GM23338 (cell line): ENCODE results near the gene RNU7-1. TPM values are rescaled to one million over a fixed set of nuclear protein-coding genes. Genes with fewer than 3 reads are reported as not detected.

Experiments used
- ATAC-seq: fragments of 200-7000 bp; cut with Tn5 transposase; 3 replicates; pipeline ENCODE4 v1.9.1; 2020
- DNase-seq: peaks from one replicate; pipeline ENCODE4 v3.0.0-alpha.2; 2015; ENCODE audit warnings: low spot score
- H2AFZ ChIP-seq: fragments of 200-600 bp; sonication (generic); 2 replicates; pipeline ENCODE4 v1.8.0; 2016; ENCODE audit warnings: antibody characterized with exemption, mild to moderate bottlenecking, moderate library complexity
- H3F3A ChIP-seq: fragments of 200-600 bp; sonication (generic); replicated peaks from 2 replicates; pipeline ENCODE4 v1.8.0; 2017; ENCODE audit warnings: antibody characterized with exemption, mixed run types, low read depth
- H3K27ac ChIP-seq: fragments of 200-600 bp; sonication (generic); 2 replicates; pipeline ENCODE4 v1.6.1; 2016; ENCODE audit warnings: low read depth
- H3K27me3 ChIP-seq: fragments of 200-600 bp; sonication (generic); 2 replicates; pipeline ENCODE4 v1.8.0; 2016; ENCODE audit warnings: mild to moderate bottlenecking, mixed run types, moderate library complexity; ENCODE audit not compliant: insufficient read depth
- H3K36me3 ChIP-seq: fragments of 200-600 bp; sonication (generic); 2 replicates; pipeline ENCODE4 v1.8.0; 2016; ENCODE audit warnings: mild to moderate bottlenecking; ENCODE audit not compliant: insufficient read depth
- H3K4me1 ChIP-seq: fragments of 200-600 bp; sonication (generic); 2 replicates; pipeline ENCODE4 v1.8.0; 2016; ENCODE audit warnings: mild to moderate bottlenecking, moderate library complexity; ENCODE audit not compliant: insufficient read depth
- H3K4me2 ChIP-seq: fragments of 200-600 bp; sonication (generic); 2 replicates; pipeline ENCODE4 v1.7.1; 2017; ENCODE audit warnings: mixed run types
- H3K4me3 ChIP-seq: fragments of 200-600 bp; sonication (generic); 2 replicates; pipeline ENCODE4 v1.6.1; 2016; ENCODE audit warnings: mixed run types
- H3K79me2 ChIP-seq: fragments of 200-600 bp; sonication (generic); replicated peaks from 2 replicates; pipeline ENCODE4 v1.8.0; 2017; ENCODE audit warnings: mild to moderate bottlenecking; ENCODE audit not compliant: insufficient read depth
- H3K9me2 ChIP-seq: fragments of 200-600 bp; sonication (generic); 2 replicates; pipeline ENCODE4 v1.8.0; 2017; ENCODE audit not compliant: insufficient read depth
- H4K20me1 ChIP-seq: fragments of 200-600 bp; sonication (generic); replicated peaks from 2 replicates; pipeline ENCODE4 v1.8.0; 2017; ENCODE audit warnings: mild to moderate bottlenecking; ENCODE audit not compliant: insufficient read depth
- H3K27ac Mint-ChIP-seq: 2 replicates; pipeline ENCODE4 v1.8.0; 2020; ENCODE audit warnings: inconsistent platforms, mild to moderate bottlenecking, moderate library complexity, mixed read lengths
- H3K27me3 Mint-ChIP-seq: 3 replicates; pipeline ENCODE4 v1.8.0; 2022; ENCODE audit warnings: low read depth, mild to moderate bottlenecking, moderate library complexity, mixed read lengths, inconsistent platforms; ENCODE audit not compliant: insufficient read depth, poor library complexity
- H3K36me3 Mint-ChIP-seq: 3 replicates; pipeline ENCODE4 v1.8.0; 2021; ENCODE audit warnings: low read depth, mild to moderate bottlenecking, inconsistent platforms, moderate library complexity, mixed read lengths
- H3K4me1 Mint-ChIP-seq: 3 replicates; pipeline ENCODE4 v1.8.0; 2020; ENCODE audit warnings: mild to moderate bottlenecking, inconsistent platforms, mixed read lengths
- H3K4me3 Mint-ChIP-seq: 3 replicates; pipeline ENCODE4 v1.8.0; 2021; ENCODE audit warnings: moderate library complexity, mild to moderate bottlenecking, inconsistent platforms, mixed read lengths
- H3K9me3 Mint-ChIP-seq: 3 replicates; pipeline ENCODE4 v1.8.0; 2020; ENCODE audit warnings: moderate library complexity, mild to moderate bottlenecking, inconsistent platforms, mixed read lengths
- CREB1 ChIP-seq: fragments of 250-450 bp; sonication (Bioruptor Pico); IDR thresholded peaks from 2 replicates; pipeline ENCODE4 v1.5.0; 2020; ENCODE audit warnings: low read depth, mild to moderate bottlenecking, moderate library complexity
- EZH2 ChIP-seq: fragments of 200-600 bp; sonication (generic); IDR thresholded peaks from one replicate; pipeline ENCODE4 v1.8.0; 2017; ENCODE audit warnings: antibody characterized with exemption, mild to moderate bottlenecking, low read depth; ENCODE audit not compliant: unreplicated experiment
- EZH2phosphoT487 ChIP-seq: fragments of 200-600 bp; sonication (generic); IDR thresholded peaks from one replicate; pipeline ENCODE4 v1.8.1; 2018; ENCODE audit warnings: antibody characterized with exemption; ENCODE audit not compliant: unreplicated experiment
- JUNB ChIP-seq: IDR thresholded peaks from one replicate; pipeline ENCODE4 v1.6.1; 2016; ENCODE audit warnings: antibody characterized with exemption; ENCODE audit not compliant: unreplicated experiment
- NANOG ChIP-seq: IDR thresholded peaks from 2 replicates; pipeline ENCODE4 v1.6.1; 2016; ENCODE audit warnings: antibody characterized with exemption, borderline replicate concordance
- POLR2AphosphoS5 ChIP-seq: IDR thresholded peaks from 2 replicates; pipeline ENCODE4 v1.6.1; 2016; ENCODE audit warnings: antibody characterized with exemption, low read depth
- STAT1 ChIP-seq: IDR thresholded peaks from one replicate; pipeline ENCODE4 v1.6.1; 2016; ENCODE audit warnings: antibody characterized with exemption; ENCODE audit not compliant: unreplicated experiment
- ZNF114 ChIP-seq: fragments of 250-450 bp; sonication (Bioruptor Pico); IDR thresholded peaks from 2 replicates; pipeline ENCODE4 v1.5.0; 2020; ENCODE audit warnings: mild to moderate bottlenecking, moderate library complexity
- ZNF331 ChIP-seq: fragments of 250-450 bp; sonication (Bioruptor Pico); IDR thresholded peaks from 2 replicates; pipeline ENCODE4 v1.5.0; 2020; ENCODE audit warnings: low read depth, mild to moderate bottlenecking, moderate library complexity
- ZNF462 ChIP-seq: fragments of 250-450 bp; sonication (Bioruptor Pico); IDR thresholded peaks from 2 replicates; pipeline ENCODE4 v1.5.0; 2020; ENCODE audit warnings: mild to moderate bottlenecking, moderate library complexity
- polyA plus RNA-seq: library from polyadenylated mRNA; unstranded; fragments of >200 nt; fragmentation: Nextera tagmentation; extraction: Ambion mirVana; gene quantifications from 2 replicates; pipeline ENCODE4 v1.2.1, GENCODE V29; 2016
- total RNA-seq: library from RNA; depleted of rRNA; stranded (reverse); fragments of >200 nt; shearing (Covaris generic); gene quantifications from 2 replicates; pipeline ENCODE4 v1.2.3, GENCODE V29; 2014
- TF ChIP-seq, protein P1 (sequence below): IDR thresholded peaks from one replicate; pipeline ENCODE4 v1.6.1; 2018; ENCODE audit warnings: antibody characterized with exemption; ENCODE audit not compliant: unreplicated experiment
- TF ChIP-seq, protein P2 (sequence below): IDR thresholded peaks from 2 replicates; pipeline ENCODE4 v1.6.1; 2016; ENCODE audit warnings: antibody characterized with exemption
- TF ChIP-seq, protein P3 (sequence below), 2 experiments: fragments of 200-600 bp in 1 of 2; sonication (generic) in 1 of 2; conservative IDR thresholded peaks; 2 replicates each; pipeline versions ENCODE4 v1.5.1 to v1.6.1; 2016 to 2017; ENCODE audit warnings: antibody characterized with exemption in 2 of 2, low read depth in 2 of 2, mild to moderate bottlenecking in 2 of 2, moderate library complexity in 1 of 2

RNU7-1 gene
- total and polyA plus RNA-seq, 2 experiments from 2014 or later, result not detected

GRCh38 chr12:6932766-6933165 lies 10.8 kb upstream of the RNU7-1 start:
- H3K4me3 ChIP-seq, result no peak overlapping the region
- ATAC-seq (no peak), DNase-seq (no peak)
- peaks cover 34% of the 10 kb centered on the region for H3F3A ChIP-seq
- no peak overlapping the region for H2AFZ ChIP-seq
- H3K9me2 ChIP-seq, result no peaks in the 10 kb centered on the region
- H3K9me3 Mint-ChIP-seq, result no peaks in the 10 kb centered on the region; the same call in 2 of the 3 replicates
- peaks cover 17% of the 10 kb centered on the region for H3K36me3 ChIP-seq
- H3K27ac Mint-ChIP-seq, result no peak overlapping the region
- H3K79me2 ChIP-seq, result peaks cover 53% of the 10 kb centered on the region
- no peak overlapping the region for H3K27ac ChIP-seq
- TF ChIP-seq CREB1 (CRISPR knock-in tag) (no peak), ZNF462 (CRISPR knock-in tag) (no peak), EZH2phosphoT487 (no peak), EZH2 (no peak), ZNF114 (no peak), STAT1 (no peak), JUNB (no peak), POLR2AphosphoS5 (no peak), NANOG (no peak), ZNF331 (CRISPR knock-in tag) (no peak)
- TF ChIP-seq, protein P1, sequence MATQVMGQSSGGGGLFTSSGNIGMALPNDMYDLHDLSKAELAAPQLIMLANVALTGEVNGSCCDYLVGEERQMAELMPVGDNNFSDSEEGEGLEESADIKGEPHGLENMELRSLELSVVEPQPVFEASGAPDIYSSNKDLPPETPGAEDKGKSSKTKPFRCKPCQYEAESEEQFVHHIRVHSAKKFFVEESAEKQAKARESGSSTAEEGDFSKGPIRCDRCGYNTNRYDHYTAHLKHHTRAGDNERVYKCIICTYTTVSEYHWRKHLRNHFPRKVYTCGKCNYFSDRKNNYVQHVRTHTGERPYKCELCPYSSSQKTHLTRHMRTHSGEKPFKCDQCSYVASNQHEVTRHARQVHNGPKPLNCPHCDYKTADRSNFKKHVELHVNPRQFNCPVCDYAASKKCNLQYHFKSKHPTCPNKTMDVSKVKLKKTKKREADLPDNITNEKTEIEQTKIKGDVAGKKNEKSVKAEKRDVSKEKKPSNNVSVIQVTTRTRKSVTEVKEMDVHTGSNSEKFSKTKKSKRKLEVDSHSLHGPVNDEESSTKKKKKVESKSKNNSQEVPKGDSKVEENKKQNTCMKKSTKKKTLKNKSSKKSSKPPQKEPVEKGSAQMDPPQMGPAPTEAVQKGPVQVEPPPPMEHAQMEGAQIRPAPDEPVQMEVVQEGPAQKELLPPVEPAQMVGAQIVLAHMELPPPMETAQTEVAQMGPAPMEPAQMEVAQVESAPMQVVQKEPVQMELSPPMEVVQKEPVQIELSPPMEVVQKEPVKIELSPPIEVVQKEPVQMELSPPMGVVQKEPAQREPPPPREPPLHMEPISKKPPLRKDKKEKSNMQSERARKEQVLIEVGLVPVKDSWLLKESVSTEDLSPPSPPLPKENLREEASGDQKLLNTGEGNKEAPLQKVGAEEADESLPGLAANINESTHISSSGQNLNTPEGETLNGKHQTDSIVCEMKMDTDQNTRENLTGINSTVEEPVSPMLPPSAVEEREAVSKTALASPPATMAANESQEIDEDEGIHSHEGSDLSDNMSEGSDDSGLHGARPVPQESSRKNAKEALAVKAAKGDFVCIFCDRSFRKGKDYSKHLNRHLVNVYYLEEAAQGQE, result no peak
- TF ChIP-seq, protein P2, sequence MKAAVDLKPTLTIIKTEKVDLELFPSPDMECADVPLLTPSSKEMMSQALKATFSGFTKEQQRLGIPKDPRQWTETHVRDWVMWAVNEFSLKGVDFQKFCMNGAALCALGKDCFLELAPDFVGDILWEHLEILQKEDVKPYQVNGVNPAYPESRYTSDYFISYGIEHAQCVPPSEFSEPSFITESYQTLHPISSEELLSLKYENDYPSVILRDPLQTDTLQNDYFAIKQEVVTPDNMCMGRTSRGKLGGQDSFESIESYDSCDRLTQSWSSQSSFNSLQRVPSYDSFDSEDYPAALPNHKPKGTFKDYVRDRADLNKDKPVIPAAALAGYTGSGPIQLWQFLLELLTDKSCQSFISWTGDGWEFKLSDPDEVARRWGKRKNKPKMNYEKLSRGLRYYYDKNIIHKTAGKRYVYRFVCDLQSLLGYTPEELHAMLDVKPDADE, result no peak
- TF ChIP-seq, protein P3, sequence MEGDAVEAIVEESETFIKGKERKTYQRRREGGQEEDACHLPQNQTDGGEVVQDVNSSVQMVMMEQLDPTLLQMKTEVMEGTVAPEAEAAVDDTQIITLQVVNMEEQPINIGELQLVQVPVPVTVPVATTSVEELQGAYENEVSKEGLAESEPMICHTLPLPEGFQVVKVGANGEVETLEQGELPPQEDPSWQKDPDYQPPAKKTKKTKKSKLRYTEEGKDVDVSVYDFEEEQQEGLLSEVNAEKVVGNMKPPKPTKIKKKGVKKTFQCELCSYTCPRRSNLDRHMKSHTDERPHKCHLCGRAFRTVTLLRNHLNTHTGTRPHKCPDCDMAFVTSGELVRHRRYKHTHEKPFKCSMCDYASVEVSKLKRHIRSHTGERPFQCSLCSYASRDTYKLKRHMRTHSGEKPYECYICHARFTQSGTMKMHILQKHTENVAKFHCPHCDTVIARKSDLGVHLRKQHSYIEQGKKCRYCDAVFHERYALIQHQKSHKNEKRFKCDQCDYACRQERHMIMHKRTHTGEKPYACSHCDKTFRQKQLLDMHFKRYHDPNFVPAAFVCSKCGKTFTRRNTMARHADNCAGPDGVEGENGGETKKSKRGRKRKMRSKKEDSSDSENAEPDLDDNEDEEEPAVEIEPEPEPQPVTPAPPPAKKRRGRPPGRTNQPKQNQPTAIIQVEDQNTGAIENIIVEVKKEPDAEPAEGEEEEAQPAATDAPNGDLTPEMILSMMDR (conservative IDR thresholded peaks at IDR 0.05; ENCODE audit: low read depth in 2 of 2), result no peak
- peaks cover 38% of the 10 kb centered on the region for H4K20me1 ChIP-seq
- no peak overlapping the region for H3K4me3 Mint-ChIP-seq
- H3K27me3 Mint-ChIP-seq, result peaks cover 15% of the 10 kb centered on the region
- peaks cover 28% of the 10 kb centered on the region for H3K4me1 ChIP-seq
- peaks cover 58% of the 10 kb centered on the region for H3K36me3 Mint-ChIP-seq
- H3K4me1 Mint-ChIP-seq, result peaks cover 37% of the 10 kb centered on the region
- H3K27me3 ChIP-seq, result no peaks in the 10 kb centered on the region
- no peak overlapping the region for H3K4me2 ChIP-seq
